GM04504 (cell line): Measurements from ENCODE around the gene UNC5B.

Source experiments
- DNase-seq: peaks from one replicate; pipeline ENCODE4 v3.0.0-alpha.2; 2012; ENCODE audit warnings: low read depth

Gene UNC5B

DNA sequence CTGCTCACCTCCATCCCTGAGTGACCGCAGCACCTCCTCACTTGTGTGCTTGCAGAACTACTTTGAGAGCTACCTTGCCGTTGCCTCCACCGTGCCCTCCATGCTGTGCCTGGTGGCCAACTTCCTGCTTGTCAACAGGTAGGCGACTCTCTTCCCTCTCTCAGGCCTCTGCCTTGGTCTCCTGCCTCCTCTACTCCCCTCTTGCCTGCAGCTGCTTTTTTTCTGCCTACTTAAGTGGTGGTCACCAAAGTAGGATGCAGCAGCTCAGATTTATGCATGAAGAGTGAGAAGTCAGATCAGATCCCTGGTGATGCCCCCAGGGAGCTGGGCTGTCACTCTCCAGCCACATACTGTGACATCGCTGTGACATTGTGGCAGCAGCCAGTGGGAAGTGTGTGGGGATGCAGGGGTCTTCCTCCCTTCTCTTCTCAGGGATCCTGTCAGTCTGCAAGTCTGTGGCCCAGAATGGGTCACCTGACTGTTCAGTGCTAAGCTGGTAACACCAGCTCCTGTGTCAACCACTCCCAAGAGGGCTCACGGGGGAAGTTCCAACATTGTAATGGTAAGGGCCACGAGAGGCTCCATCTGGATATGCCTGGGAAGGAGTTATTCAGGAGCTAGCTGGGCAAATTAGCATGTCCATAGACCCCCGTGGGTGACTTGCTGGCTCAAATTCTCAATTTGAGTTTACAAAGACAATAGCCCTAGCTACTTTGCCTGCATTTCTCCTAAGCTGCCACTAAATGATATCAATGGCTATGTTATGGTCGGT is 132.0 kb downstream of the UNC5B start:
- no peak for DNase-seq

DNA sequence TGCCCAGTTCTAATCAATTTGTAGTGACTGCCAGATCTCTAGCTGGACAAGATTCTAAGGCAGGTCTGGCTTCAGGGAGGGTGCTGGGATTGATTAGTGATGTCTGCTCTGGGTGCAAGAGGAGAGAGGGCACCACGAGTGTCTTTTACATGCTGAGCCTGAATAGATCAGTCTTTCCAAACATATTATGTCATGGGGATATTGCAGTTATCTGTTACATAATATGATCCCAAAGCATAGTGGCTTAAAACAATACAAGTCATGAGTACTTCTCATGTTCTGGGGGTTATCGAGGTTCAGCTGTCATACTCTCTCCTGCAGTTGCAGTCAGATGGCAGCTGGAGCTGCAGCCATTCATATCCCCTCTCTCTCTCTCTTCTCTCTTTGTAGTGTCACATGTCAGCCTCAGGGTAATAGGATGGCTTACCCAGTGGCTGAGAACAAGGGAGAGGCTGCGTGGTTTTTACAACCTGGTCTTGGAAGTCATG is 132.7 kb downstream of the UNC5B start:
- DNase-seq, result no peak

DNA sequence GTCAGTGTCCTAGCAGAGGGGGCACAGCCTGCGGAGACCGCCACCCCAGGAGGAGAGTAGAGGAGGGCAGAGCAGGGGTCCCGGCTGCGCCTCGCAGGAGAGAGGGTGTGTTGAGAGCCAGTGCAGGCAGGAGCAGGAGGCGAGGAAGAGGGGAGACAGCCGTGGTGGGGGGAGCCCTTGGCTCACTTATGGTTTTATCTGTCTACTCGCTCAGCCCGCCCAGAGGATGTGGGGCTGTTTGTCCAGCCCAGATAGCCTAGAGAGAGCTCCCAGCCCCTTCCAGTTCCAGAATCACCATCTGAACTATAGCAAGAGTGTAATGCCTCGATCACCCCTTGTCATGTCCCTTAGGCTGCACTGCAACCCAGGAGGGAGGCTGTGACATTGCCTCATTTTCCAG is 133.3 kb downstream of the UNC5B start:
- DNase-seq, result no peak

DNA sequence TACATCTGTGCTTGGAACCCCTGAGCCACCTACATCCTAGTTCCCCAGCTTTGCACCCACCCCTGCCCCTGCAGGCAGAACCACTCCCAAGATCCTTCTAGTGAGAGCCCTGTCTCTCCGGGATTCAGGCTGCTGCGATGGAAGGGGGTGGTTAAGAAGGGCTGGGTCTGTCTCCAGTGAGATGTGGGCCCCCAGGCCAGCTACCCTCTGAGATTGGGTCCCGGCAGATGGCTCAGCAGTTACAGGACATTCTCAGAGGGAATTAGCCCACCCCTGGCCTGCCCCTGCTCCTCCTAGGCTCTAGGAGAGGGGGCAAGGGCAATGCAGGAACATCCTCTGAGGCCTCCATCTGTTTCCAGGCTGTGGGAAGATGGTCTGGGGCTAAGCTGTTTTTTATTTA is 134.4 kb downstream of the UNC5B start:
- no peak for DNase-seq

DNA sequence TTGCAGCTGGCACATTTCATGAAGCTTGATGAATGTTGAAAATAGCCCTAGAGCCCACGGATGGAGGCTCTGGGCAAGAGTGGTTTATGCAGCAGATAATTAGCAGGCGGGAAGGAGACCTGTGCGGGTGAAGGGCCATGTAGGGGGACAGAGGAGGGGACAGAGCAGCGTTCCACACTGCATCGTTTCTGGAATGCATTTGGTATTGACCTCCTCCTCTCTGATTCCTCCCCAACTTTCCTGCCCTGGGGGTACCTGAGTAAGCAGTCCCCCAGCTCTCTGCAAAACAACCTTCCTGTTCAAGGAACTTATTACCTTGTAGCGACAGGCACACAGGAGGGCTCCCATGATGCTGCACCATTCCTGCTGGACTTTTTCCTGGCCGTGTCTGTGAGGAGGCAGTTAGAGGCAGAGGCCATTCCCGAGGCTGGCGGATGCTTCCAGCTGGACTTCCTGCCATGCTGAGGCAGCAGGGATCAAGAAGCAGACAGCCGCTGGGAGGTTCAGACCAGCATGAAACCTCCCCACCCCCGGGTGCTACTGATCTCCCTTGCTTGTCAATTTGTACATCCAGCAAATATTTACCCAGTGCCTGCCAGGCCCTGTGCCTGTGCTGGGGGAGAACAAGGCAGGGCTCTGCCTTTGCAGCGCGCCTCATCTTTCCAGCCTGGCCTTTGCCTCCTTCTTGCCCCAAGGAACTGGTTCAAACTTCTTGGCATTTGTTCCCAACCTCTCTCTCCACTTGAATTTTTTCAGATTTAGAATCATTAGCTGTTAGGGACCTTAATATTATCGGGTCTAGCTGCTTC is 135.4 kb downstream of the UNC5B start:
- DNase-seq, result no peak

DNA sequence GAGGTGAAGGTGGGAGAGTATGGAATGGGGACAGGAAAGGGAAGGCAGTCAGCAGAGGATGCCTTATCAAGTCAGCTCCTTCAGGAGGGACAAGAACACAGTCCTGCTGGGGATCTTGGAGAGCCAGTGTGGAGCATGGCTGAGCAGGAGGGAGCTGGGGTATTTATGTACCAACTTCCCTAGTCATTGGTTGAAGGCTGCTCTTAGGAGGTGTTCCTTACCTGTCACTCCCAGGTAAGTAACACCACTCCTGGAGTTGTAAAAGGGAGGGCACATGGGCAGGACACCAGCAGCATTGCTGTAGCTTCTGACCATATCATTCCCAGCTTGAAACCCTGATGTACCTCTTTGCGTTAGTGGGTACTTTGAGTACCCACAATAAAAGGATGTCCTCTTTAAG is 136.5 kb downstream of the UNC5B start:
- DNase-seq, result no peak

DNA sequence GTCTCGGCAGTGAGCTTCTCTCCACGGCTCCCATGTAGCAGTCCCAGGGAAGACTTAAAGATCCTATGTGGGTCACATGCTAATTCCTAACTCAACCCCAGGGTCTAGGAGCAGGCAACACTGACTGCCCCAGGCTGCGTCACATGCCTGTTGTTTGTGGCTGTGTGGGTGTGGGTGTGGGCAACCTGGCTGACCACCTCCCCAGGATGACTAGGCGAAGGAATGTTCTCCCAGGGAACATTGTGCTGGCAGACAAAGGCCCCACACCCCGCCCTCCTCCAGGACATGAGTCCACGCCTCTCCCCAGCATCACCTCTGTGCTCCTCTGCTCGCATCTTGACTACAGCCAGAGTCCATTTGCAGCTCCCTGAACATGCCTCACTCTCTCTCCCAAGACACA is 137.0 kb downstream of the UNC5B start:
- DNase-seq, result no peak

DNA sequence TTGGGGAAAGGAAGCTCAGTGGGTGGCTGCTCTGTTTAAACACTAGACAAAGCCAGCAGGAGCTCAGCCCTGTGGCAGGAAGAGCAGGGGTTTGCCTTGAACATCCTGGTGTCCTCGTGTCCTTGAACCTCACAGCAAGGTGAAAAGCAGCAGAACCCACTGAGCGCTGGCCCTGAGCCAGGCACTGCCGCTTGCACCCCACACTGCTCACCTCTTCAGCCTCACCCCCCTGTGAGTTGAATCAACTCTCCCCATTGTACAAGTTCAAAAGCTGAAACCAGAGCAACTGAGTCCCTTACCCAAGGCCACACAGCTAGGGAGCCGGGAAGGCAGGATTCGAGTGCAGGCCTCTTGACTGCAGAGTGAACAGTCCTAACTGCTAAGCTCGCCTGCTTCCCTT is 138.7 kb downstream of the UNC5B start:
- no peak for DNase-seq

DNA sequence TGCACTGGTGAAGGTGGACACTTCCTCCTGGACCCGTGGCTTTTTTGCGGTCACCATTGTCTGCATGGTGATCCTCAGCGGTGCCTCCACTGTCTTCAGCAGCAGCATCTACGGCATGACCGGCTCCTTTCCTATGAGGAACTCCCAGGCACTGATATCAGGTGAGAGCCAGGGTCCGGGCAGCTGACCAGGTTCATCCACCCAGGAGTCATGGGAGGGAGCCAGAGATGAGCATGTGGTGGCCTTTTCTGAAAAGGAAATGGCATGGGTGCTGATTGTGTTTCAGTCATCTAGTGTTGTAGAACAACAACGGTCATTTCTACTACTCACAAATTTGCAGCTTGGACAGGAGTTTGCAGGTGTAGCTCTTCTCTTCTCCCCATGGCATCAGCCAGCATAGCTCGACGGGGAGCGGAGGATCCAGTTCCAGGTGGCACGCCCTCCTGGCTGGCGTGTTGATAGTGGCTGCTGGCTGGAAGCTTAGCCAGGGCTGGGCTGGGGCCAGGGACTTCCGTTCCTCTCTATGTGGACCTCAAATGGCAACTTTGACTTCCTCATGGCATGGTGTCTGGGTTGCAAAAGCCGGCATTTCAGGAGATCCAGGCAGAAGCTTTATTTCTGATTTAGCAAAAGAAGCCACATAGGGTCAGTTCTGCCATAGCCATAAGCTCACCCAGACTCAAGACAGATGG is 139.4 kb downstream of the UNC5B start:
- DNase-seq, result no peak
